ENCODE measurements around the gene RELB.
"Not testable (repeated sequence)": the region's sequence is repeated elsewhere in the genome, so short reads cannot be mapped to it uniquely, and the experiment has no call there.

The RELB gene

DNA sequence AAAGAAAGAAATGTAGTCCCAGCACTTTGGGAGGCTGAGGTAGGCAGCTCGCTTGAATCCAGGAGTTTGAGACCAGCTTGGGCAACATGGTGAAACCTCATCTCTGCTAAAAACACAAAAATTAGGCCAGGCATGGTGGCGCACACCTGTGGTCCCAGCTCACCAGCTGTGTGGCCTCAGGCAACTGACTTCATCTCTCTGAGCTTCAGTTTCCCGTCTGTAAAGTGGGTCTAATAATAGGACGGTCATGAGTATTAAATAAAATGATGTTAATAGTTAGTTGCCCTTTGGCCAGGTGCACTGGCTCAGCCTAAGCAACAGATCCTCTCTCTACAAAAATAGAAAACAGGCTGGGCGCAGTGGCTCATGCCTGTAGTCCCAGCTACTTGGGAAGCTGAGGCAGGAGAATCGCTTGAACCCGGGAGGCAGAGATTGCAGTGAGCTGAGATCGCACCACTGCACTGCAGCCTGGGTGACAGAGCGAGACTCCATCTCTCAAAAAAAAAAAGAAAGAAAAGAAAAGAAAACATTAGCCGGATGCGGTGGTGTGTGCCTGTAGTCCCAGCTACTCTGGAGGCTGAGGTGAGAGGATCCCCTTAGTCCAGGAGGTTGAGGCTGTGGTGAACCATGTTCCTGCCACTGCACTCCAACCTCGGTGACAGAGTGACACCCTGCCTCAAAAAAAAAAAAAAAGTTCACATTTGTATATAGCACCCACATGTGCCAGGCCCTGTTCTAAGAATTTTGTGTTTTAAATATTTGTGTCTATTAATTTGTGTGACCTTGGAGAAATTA, 1.9 kb upstream of the RELB start:
- not testable (repeated sequence) for H3K4me3 Mint-ChIP-seq

DNA sequence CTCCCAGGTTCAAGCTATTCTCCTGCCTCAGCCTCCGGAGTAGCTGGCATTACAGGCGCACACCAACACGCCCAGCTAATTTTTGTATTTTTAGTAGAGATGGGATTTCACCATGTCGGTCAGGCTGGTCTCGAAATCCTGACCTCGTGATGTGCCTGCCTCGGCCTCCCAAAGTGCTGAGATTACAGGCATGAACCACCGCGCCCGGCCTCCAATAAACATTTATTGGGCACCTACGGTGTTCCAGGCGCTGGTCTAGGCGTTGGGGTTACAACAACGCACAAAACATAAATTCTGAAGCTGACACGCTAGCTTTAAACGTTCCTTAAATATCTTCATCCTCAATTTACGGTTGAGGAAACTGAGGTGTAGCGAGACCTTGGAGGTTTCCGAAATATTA, 599 bp upstream of the RELB start:
- not testable (repeated sequence) for H3K27me3 Mint-ChIP-seq, H3K36me3 Mint-ChIP-seq, H3K9me3 Mint-ChIP-seq, ATAC-seq
- peak overlapping the region; percentile 79 for H3K27ac Mint-ChIP-seq
- peak overlapping the region; percentile 64 for H3K4me3 Mint-ChIP-seq
- H3K4me1 Mint-ChIP-seq: peaks cover 13% of the 10 kb centered on the region

More for the DNA sequence above, 1.9 kb upstream of the RELB start:
- H3K9me3 Mint-ChIP-seq, ATAC-seq, H3K27ac Mint-ChIP-seq, H3K27me3 Mint-ChIP-seq: not testable (repeated sequence)
- Mint-ChIP-seq H3K36me3 (peaks cover 13% of the 10 kb centered on the region), H3K4me1 (peaks cover 19% of the 10 kb centered on the region)

DNA sequence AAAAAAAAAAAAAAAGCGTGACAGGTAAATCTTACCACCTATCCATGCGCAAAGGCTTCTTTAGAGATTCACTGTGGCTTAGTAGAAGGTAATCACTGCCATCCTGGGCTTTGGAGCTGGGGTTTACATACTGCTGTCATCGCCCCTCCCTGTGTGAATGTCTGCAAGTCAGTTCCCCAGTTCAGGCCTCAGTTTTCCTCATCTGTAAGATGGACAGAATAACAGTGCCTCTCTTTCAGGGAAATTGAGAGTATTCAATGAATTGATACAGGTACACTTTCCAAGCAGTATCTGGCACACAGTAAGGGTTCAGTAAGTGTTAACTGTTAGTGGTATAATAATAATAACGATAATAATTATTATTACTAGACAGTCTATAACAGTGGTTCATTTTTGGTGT, 2.2 kb downstream of the RELB start:
- peaks cover 30% of the 10 kb centered on the region for H3K4me1 Mint-ChIP-seq
- ATAC-seq: no peak
- no peaks in the 10 kb centered on the region for H3K27me3 Mint-ChIP-seq
- H3K4me3 Mint-ChIP-seq: no peak overlapping the region
- peaks cover 30% of the 10 kb centered on the region for H3K36me3 Mint-ChIP-seq
- H3K27ac Mint-ChIP-seq: no peak overlapping the region
- no peaks in the 10 kb centered on the region for H3K9me3 Mint-ChIP-seq

DNA sequence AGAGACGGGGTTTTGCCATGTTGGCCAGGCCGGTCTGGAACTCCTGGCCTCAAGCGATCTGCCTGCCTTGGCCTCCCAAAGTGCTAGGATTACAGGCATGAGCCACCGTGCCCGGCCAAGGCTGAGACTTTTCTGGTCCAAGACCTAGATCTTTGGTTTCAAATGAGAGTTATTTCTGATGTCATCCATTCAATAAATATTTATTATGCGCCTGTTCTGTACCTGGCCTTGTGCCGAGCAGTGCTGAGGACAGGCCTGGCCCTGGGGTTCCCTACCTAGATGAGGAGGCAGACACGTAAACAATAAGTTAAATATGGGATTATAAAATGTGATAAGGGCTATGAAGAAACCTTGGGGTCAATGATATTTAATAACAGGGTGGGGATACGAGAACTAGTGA, 4.5 kb downstream of the RELB start:
- ATAC-seq: no peak
- H3K27ac Mint-ChIP-seq: peak overlapping the region; percentile 78
- H3K9me3 Mint-ChIP-seq: no peaks in the 10 kb centered on the region
- peaks cover 49% of the 10 kb centered on the region for H3K36me3 Mint-ChIP-seq
- H3K4me1 Mint-ChIP-seq: peaks cover 48% of the 10 kb centered on the region
- no peak overlapping the region for H3K4me3 Mint-ChIP-seq
- H3K27me3 Mint-ChIP-seq: no peaks in the 10 kb centered on the region

GRCh38 chr19:45008552-45008951, 7.3 kb downstream of the RELB start:
- Mint-ChIP-seq H3K36me3 (peaks cover 49% of the 10 kb centered on the region), H3K27ac (peak overlapping the region; percentile 66), H3K27me3 (no peaks in the 10 kb centered on the region), H3K4me1 (peaks cover 36% of the 10 kb centered on the region), H3K9me3 (no peaks in the 10 kb centered on the region), H3K4me3 (no peak overlapping the region)
- no peak for ATAC-seq

DNA sequence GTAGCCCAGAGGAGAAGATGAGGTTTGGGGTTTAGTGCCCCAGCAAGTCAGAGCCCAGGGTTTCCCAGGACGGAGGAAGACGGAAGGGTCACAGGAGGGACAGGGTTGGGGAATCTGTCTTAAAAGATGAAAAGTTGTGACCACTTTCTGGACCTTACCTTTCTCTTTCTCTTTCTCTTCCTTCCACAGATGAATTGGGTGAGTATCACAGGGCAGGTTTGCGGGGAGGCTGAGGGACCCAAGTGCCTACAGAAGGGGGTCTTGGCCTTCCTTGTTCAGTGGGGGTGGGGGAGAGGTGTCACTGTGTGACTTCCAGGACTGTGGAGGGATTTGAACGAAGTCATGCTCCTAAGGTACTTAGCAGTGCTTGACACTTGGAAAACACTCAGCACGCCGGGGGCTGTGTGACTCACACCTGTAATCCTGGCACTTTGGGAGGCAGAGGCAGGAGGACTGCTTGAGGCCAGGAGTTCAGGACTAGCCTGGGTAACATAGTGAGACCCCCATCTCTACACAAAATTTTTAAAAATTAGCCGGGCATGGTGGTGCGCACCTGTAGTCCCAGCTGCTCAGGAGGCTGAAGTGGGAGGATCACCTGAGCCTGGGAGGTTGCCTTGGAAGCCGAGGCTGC, 8.5 kb downstream of the RELB start:
- H3K36me3 Mint-ChIP-seq: peaks cover 49% of the 10 kb centered on the region
- H3K4me1 Mint-ChIP-seq: peaks cover 36% of the 10 kb centered on the region
- no peaks in the 10 kb centered on the region for H3K9me3 Mint-ChIP-seq
- peak overlapping the region; percentile 66 for H3K27ac Mint-ChIP-seq
- no peak for ATAC-seq
- no peak overlapping the region for H3K4me3 Mint-ChIP-seq
- H3K27me3 Mint-ChIP-seq: no peaks in the 10 kb centered on the region

DNA sequence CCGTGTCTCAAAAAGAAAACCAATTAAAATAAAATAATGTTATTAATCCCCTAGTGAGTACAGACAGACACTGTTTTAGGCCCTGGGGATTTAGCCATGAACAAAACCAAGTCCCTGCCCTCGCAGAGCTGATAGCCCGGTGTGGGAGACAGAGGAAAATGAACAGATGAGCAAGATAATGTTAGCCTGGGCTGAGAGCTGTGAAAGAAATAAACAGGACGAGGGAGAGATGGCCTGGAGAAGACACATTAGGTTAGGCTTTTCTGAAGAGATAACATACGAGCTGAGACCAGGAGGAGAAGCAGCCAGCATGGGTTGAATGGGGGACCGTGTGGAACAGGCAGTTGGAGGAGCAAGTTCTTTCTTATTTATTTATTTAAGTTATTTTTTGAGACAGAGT, 9.0 kb downstream of the RELB start:
- no peaks in the 10 kb centered on the region for H3K9me3 Mint-ChIP-seq
- H3K27me3 Mint-ChIP-seq: no peaks in the 10 kb centered on the region
- H3K4me3 Mint-ChIP-seq: no peak overlapping the region
- no peak for ATAC-seq
- peaks cover 49% of the 10 kb centered on the region for H3K36me3 Mint-ChIP-seq
- peak overlapping the region; percentile 66 for H3K27ac Mint-ChIP-seq
- H3K4me1 Mint-ChIP-seq: peaks cover 36% of the 10 kb centered on the region

DNA sequence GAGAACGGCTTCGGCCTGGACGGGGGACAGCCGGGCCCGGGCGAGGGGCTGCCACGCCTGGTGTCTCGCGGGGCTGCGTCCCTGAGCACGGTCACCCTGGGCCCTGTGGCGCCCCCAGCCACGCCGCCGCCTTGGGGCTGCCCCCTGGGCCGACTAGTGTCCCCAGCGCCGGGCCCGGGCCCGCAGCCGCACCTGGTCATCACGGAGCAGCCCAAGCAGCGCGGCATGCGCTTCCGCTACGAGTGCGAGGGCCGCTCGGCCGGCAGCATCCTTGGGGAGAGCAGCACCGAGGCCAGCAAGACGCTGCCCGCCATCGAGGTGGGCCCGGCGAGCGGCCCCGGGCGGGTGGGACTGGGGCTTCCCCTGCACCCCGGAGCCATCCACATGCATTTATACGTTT, 10.7 kb downstream of the RELB start:
- ATAC-seq: no peak
- H3K36me3 Mint-ChIP-seq: peaks cover 35% of the 10 kb centered on the region
- no peak overlapping the region for H3K4me3 Mint-ChIP-seq
- no peak overlapping the region for H3K27ac Mint-ChIP-seq
- no peaks in the 10 kb centered on the region for H3K27me3 Mint-ChIP-seq
- H3K9me3 Mint-ChIP-seq: no peaks in the 10 kb centered on the region
- peaks cover 35% of the 10 kb centered on the region for H3K4me1 Mint-ChIP-seq

- peak; percentile 96 for ATAC-seq
- Mint-ChIP-seq H3K27me3 (no peaks in the 10 kb centered on the region), H3K9me3 (no peaks in the 10 kb centered on the region), H3K27ac (peak overlapping the region; percentile 82), H3K4me1 (peaks cover 23% of the 10 kb centered on the region), H3K36me3 (peaks cover 14% of the 10 kb centered on the region), H3K4me3 (peak overlapping the region; percentile 62)
Measured at GRCh38 chr19:45016388-45017314, 15.4 kb downstream of the RELB start.

- no peak for ATAC-seq
- Mint-ChIP-seq H3K27ac (peak overlapping the region; percentile 68), H3K4me1 (peaks cover 23% of the 10 kb centered on the region), H3K27me3 (no peaks in the 10 kb centered on the region), H3K9me3 (no peaks in the 10 kb centered on the region), H3K36me3 (peaks cover 27% of the 10 kb centered on the region), H3K4me3 (no peak overlapping the region)
Measured at GRCh38 chr19:45019187-45019586, 17.9 kb downstream of the RELB start.

- ATAC-seq: no peak
- Mint-ChIP-seq H3K27me3 (no peaks in the 10 kb centered on the region), H3K36me3 (peaks cover 27% of the 10 kb centered on the region), H3K4me3 (no peak overlapping the region), H3K9me3 (no peaks in the 10 kb centered on the region), H3K27ac (no peak overlapping the region), H3K4me1 (peaks cover 23% of the 10 kb centered on the region)
Measured at GRCh38 chr19:45020071-45020470, 18.8 kb downstream of the RELB start.

DNA sequence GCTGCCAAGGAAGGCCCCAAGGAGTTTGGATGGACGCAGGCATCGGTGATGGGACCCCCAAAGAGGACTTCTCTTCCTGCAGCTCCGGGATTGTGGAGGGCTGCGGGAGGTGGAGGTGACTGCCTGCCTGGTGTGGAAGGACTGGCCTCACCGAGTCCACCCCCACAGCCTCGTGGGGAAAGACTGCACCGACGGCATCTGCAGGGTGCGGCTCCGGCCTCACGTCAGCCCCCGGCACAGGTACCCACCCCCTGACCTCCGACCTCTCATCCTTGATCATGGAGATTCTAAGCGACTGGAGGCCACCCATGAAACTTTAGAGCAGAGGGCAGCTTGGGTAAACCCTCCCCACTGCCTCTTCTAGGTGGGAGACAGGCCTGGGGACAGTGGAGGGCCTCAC, 20.7 kb downstream of the RELB start:
- no peak overlapping the region for H3K4me3 Mint-ChIP-seq

DNA sequence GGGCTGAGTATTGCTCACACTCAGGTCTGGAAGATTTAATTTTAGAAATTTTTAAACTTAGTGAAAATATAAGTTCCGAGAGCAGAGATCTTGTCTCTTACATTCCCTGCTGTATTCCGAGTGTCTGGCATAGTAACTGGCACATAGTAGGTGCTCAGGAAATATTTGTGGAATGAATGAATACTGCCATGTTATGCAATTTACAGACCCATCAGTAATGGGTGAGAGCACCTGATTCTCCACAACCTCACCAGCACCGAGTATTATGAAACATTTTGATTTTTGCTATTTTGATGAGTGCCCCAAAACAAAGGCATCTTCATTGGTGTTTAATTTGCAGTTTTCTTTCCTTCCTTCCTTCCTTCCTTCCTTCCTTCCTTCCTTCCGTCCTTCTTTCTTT, 21.8 kb downstream of the RELB start:
- no peak overlapping the region for H3K27ac Mint-ChIP-seq
- peaks cover 42% of the 10 kb centered on the region for H3K36me3 Mint-ChIP-seq
- H3K27me3 Mint-ChIP-seq: no peaks in the 10 kb centered on the region
- H3K4me3 Mint-ChIP-seq: no peak overlapping the region
- H3K4me1 Mint-ChIP-seq: peaks cover 8% of the 10 kb centered on the region
- ATAC-seq: no peak
- no peaks in the 10 kb centered on the region for H3K9me3 Mint-ChIP-seq

More for the DNA sequence above, 20.7 kb downstream of the RELB start:
- no peak for ATAC-seq
- Mint-ChIP-seq H3K27me3 (no peaks in the 10 kb centered on the region), H3K9me3 (no peaks in the 10 kb centered on the region), H3K36me3 (peaks cover 33% of the 10 kb centered on the region), H3K27ac (no peak overlapping the region), H3K4me1 (peaks cover 11% of the 10 kb centered on the region)

DNA sequence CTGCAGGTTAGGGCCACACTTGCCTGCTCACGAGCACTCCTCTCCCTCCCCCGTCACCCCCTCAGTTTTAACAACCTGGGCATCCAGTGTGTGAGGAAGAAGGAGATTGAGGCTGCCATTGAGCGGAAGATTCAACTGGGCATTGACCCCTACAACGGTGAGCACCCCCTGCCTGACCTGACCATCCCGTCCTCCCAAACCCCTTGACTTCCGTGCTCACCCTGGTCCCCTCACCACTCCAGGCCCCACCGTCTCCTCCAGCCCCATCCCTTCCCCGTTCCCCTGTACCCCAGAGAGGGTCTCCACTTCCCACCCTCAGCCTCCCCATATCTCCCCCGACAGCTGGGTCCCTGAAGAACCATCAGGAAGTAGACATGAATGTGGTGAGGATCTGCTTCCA, 24.0 kb downstream of the RELB start:
- Mint-ChIP-seq H3K4me1 (no peaks in the 10 kb centered on the region), H3K9me3 (no peaks in the 10 kb centered on the region), H3K27me3 (no peaks in the 10 kb centered on the region), H3K36me3 (peaks cover 50% of the 10 kb centered on the region), H3K4me3 (no peak overlapping the region), H3K27ac (no peak overlapping the region)
- no peak for ATAC-seq

GRCh38 chr19:45027371-45027770, 26.1 kb downstream of the RELB start:
- no peaks in the 10 kb centered on the region for H3K4me1 Mint-ChIP-seq
- H3K27me3 Mint-ChIP-seq: no peaks in the 10 kb centered on the region
- no peaks in the 10 kb centered on the region for H3K9me3 Mint-ChIP-seq
- no peak overlapping the region for H3K27ac Mint-ChIP-seq
- H3K36me3 Mint-ChIP-seq: peaks cover 63% of the 10 kb centered on the region
- H3K4me3 Mint-ChIP-seq: no peak overlapping the region
- ATAC-seq: no peak
